GM19238 (cell line): Measurements from ENCODE around the gene MUCL3.
"Not testable (repeated sequence)": the region's sequence is repeated elsewhere in the genome, so short reads cannot be mapped to it uniquely, and the experiment has no call there.

Experiments used
- DNase-seq: peaks from one replicate; pipeline ENCODE4 v3.0.0; 2011; ENCODE audit warnings: low spot score; ENCODE audit not compliant: insufficient read length

Gene MUCL3, protein sequence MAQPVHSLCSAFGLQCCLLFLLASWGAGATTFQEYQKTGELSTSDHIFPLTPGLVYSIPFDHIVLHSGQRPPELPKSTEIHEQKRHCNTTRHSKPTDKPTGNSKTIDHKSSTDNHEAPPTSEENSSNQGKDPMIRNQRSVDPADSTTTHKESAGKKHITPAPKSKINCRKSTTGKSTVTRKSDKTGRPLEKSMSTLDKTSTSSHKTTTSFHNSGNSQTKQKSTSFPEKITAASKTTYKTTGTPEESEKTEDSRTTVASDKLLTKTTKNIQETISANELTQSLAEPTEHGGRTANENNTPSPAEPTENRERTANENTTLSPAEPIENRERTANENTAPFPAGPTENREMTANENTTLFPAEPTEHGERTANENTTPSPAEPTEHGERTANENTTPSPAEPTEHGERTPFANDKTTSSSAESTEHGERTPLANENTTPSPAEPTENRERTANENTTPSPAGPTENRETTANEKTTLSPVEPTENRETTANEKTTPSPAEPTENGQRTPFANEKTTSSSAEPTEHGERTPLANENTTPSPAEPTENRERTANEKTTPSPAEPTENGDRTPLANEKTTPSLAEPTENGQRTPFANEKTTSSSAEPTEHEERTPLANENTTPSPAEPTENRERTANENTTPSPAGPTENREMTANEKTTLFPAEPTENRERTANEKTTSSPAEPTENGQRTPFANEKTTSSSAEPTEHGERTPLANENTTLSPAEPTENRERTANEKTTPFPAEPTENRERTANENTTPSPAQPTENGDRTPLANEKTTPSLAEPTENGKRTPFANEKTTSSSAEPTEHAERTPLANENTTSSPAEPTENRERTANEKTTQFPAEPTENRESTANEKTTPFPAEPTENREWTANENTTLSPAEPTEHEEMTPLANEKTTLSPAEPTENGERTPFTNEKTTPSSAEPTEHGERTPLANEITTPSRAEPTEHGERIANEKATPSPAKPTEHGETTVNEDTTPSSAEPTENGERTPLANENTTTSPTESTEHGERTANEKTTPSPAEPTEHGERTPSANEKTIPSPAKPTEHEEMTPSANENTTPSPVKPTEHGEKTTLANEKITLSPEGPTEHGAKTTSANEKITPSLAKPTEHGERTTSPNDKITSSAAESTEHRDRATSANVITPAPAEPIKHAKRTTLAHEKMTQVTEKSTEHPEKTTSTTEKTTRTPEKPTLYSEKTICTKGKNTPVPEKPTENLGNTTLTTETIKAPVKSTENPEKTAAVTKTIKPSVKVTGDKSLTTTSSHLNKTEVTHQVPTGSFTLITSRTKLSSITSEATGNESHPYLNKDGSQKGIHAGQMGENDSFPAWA (N-terminal part only)

GRCh38 chr6:30940361-30940986 is at the start of gene MUCL3:
Gene MUCL3 (plus strand): TSS chr6:30940973. CDS start chr6:30941000, 27 bp downstream.
- no peak for DNase-seq

DNA sequence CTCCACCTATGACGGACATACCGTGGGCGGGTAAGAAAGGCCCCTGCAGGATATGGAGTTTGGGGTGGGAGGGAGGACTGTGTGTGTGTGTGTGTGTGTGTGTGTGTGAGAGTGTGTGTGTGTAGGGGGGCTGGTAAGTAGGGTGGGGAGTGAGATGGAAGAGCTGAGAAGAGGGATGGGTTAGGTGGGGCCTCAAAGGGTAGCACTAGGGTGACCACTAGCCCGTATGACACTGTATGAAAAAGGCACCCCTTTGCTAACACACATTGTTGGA is 49.4 kb upstream of the MUCL3 start:
- no peak for DNase-seq

- DNase-seq = no peak
Measured at GRCh38 chr6:30891816-30892538, 48.8 kb upstream of the MUCL3 start.

DNA sequence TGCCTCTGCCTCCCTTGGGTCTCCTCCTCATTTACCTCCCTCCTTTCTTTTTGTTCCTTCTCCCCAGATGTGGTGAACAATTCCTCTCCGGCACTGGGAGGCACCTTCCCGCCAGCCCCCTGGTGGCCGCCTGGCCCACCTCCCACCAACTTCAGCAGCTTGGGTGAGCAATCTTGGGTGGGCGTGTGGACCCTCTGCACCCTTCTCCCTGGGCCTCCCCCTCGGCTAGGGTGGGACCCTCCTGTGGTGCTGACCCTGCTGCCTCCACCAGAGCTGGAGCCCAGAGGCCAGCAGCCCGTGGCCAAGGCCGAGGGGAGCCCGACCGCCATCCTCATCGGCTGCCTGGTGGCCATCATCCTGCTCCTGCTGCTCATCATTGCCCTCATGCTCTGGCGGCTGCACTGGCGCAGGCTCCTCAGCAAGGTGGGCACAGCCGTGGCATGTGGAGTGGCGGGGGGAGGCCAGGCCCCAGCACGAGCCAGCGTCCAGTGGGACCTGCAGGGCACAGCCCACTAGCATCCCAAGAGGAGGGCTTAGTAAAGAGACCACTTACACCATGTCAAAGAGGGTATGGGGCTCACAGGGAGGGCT is 47.7 kb upstream of the MUCL3 start:
- DNase-seq = no peak

- no peak for DNase-seq
Measured at GRCh38 chr6:30893666-30894065, 47.1 kb upstream of the MUCL3 start.

DNA sequence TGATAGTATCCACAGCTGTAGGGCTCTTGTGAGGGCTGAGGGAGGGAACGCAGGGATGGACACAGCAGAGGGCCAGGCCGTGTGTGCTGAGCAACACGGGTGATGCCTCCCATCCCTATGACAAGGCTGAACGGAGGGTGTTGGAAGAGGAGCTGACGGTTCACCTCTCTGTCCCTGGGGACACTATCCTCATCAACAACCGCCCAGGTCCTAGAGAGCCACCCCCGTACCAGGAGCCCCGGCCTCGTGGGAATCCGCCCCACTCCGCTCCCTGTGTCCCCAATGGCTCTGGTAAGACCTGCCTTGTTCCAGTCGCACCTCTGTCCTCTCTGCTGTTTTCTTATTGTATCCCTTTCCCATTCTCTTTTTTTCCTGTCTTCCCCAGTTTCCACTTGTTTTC is 46.4 kb upstream of the MUCL3 start:
- DNase-seq = no peak

DNA sequence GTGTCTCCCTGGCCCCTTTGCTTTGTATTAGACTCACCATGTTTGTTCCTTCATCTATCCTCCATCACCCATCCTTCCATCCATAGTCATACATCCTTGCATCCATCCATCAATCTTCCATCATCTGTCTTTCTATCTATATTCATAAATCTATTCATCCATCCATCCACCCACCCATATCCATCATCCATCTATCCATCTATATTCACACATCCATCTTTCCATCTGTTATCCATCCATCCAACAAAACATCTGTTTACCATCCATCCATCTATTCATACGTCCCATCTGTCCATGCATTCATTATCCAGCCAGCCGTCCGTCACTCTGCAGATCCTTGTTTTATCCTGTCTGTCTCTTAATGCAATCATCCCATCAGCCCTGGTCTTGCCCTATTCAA is 45.8 kb upstream of the MUCL3 start:
- no peak for DNase-seq

DNA sequence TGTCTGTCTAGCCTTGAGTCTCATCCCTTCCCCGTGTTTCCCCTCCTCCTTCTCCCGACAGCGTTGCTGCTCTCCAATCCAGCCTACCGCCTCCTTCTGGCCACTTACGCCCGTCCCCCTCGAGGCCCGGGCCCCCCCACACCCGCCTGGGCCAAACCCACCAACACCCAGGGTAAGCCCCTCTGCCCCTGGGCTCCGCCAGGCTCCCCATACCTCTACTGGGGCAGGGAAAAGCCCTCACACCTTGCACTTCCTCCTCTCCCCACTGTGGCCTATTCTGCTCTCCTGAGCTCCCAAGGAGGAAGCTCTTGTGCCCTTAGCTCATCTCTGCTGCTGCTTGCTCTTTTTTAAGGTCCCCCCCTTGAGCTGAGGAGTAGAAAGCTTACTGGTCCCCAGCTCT is 45.4 kb upstream of the MUCL3 start:
- no peak for DNase-seq

DNA sequence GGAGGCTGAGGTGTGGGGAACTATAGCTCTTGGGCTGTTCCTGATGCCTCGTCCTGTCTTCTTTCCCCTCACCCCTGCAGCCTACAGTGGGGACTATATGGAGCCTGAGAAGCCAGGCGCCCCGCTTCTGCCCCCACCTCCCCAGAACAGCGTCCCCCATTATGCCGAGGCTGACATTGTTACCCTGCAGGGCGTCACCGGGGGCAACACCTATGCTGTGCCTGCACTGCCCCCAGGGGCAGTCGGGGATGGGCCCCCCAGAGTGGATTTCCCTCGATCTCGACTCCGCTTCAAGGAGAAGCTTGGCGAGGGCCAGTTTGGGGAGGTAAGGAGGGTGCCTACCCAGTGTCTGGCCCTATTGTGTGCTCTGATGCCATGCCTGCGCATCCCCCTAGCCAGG is 44.2 kb upstream of the MUCL3 start:
- no peak for DNase-seq

DNA sequence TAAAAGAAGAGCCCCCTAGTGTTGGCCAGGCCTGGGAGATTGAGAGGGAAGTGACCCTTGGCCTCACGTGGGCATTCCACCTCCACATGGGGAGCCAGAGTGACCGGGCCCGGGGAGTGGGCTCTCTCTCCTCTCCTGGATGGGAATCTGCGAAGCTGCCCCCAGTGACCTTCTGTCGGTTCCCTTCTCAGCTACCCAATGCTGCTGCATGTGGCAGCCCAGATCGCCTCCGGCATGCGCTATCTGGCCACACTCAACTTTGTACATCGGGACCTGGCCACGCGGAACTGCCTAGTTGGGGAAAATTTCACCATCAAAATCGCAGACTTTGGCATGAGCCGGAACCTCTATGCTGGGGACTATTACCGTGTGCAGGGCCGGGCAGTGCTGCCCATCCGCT is 42.9 kb upstream of the MUCL3 start:
- DNase-seq = no peak

GRCh38 chr6:30898750-30899360 is 41.9 kb upstream of the MUCL3 start:
- no peak for DNase-seq

GRCh38 chr6:30900863-30901417 is 39.8 kb upstream of the MUCL3 start:
- DNase-seq = no peak

DNA sequence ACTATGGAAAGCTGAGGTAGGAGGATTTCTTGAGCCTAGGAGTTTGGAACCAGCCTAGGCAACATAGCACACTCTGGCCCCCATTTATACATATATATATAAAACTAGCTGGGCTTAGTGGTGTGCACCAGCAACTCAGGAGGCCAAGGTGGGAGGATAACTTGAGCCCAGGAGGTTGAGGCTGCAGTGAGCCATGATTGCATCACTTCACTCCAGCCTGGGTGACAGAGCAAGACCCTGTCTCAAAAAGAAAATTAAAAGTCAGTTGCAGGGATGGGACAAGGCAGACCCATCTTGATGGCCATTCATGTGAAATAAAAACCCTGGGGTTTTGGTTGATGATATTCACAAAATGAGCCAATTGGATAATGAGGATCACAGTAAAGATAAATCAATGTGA is 39.3 kb upstream of the MUCL3 start:
- no peak for DNase-seq

- not testable (repeated sequence) for DNase-seq
Measured at GRCh38 chr6:30902196-30902595, 38.6 kb upstream of the MUCL3 start.

- no peak for DNase-seq
Measured at GRCh38 chr6:30902709-30903108, 38.1 kb upstream of the MUCL3 start.

- no peak for DNase-seq
Measured at GRCh38 chr6:30903236-30903635, 37.5 kb upstream of the MUCL3 start.

DNA sequence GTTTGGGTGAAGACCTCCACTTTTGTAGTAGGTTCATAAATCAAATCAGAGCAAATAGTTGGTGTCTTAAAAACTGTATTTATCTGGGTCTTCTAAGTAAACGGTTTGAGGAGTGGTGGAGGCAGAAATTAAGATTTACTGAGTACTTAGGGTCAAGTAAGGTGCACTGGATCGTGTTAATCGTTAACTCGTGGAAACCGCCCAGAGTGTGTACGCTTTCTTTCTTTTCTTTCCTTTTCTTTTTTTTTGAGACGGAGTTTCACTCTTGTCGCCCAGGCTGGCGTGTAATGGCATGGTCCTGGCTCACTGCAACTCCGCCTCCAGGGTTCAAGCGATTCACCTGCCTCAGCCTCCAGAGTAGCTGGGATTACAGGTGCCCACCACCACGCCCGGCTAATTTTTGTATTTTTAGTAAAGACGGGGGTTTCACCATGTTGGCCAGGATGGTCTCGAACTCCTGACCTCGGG is 33.4 kb upstream of the MUCL3 start:
- DNase-seq = not testable (repeated sequence)

GRCh38 chr6:30907758-30908591 is 32.8 kb upstream of the MUCL3 start, which contains the start of gene GTF2H4:
Gene GTF2H4 (plus strand): TSS chr6:30908207.
- peak; percentile 94 for DNase-seq
